Liver (tissue), 9 donors: ENCODE data around the gene SNX33. TPM values are rescaled to one million over a fixed set of nuclear protein-coding genes. Genes with fewer than 3 reads are reported as not detected.

ENCODE experiments used
- DNase-seq: peaks from one replicate; pipeline ENCODE4 v3.0.0-alpha.2; 2017; ENCODE audit warnings: low spot score
- H3K27ac ChIP-seq, 2 donors: one replicate each; pipeline ENCODE4 v1.7.0; 2013; ENCODE audit warnings: inconsistent platforms in 2 of 2, low read length in 2 of 2, control low read depth in 1 of 2, low read depth in 1 of 2, mild to moderate bottlenecking in 1 of 2
- H3K27me3 ChIP-seq, 4 donors: one replicate each; pipeline versions ENCODE4 v1.6.1 to v1.7.0; 2013; ENCODE audit warnings: low read length in 3 of 4, inconsistent platforms in 1 of 4, mild to moderate bottlenecking in 1 of 4, moderate library complexity in 1 of 4; ENCODE audit not compliant: control insufficient read depth in 4 of 4, insufficient read depth in 4 of 4
- H3K36me3 ChIP-seq, 4 donors: one replicate each; pipeline versions ENCODE4 v1.6.1 to v1.7.0; 2013; ENCODE audit warnings: low read length in 3 of 4, mild to moderate bottlenecking in 3 of 4, low read depth in 1 of 4, moderate library complexity in 1 of 4; ENCODE audit not compliant: control insufficient read depth in 4 of 4, insufficient read depth in 3 of 4
- H3K4me1 ChIP-seq, 4 donors: one replicate each; pipeline versions ENCODE4 v1.6.1 to v1.7.0; 2013; ENCODE audit warnings: low read length in 3 of 4, mild to moderate bottlenecking in 3 of 4, moderate library complexity in 1 of 4; ENCODE audit not compliant: control insufficient read depth in 4 of 4, insufficient read depth in 4 of 4
- H3K4me3 ChIP-seq, 3 donors: one replicate each; pipeline versions ENCODE4 v1.6.1 to v1.7.0; 2013; ENCODE audit warnings: low read length in 3 of 3, control low read depth in 1 of 3, low read depth in 1 of 3, mild to moderate bottlenecking in 1 of 3
- H3K9ac ChIP-seq, 2 donors: one replicate each; pipeline ENCODE4 v1.7.0; 2013; ENCODE audit warnings: low read length in 2 of 2, mild to moderate bottlenecking in 2 of 2, moderate library complexity in 2 of 2, control low read depth in 1 of 2, low read depth in 1 of 2
- H3K9me3 ChIP-seq, 4 donors: one replicate each; pipeline versions ENCODE4 v1.6.1 to v1.7.0; 2013; ENCODE audit warnings: low read length in 3 of 4; ENCODE audit not compliant: control insufficient read depth in 4 of 4
- FOXA1 ChIP-seq: IDR thresholded peaks from 2 replicates; pipeline ENCODE4 v1.6.1; 2016; ENCODE audit warnings: antibody characterized with exemption
- FOXA2 ChIP-seq: IDR thresholded peaks from 2 replicates; pipeline ENCODE4 v1.6.1; 2016; ENCODE audit warnings: antibody characterized with exemption
- HNF4A ChIP-seq, 2 donors: conservative IDR thresholded peaks; 2 replicates each; pipeline ENCODE4 v1.6.1; 2016; ENCODE audit warnings: antibody characterized with exemption in 2 of 2, mild to moderate bottlenecking in 2 of 2
- HNF4G ChIP-seq: IDR thresholded peaks from 2 replicates; pipeline ENCODE4 v1.6.1; 2016; ENCODE audit warnings: antibody characterized with exemption
- JUND ChIP-seq, 2 donors: IDR thresholded peaks; 2 replicates each; pipeline ENCODE4 v1.6.1; 2016; ENCODE audit warnings: antibody characterized with exemption in 2 of 2
- NR2F2 ChIP-seq: IDR thresholded peaks from 2 replicates; pipeline ENCODE4 v1.6.1; 2016; ENCODE audit warnings: antibody characterized with exemption
- RAD21 ChIP-seq, 2 donors: IDR thresholded peaks; 2 replicates each; pipeline ENCODE4 v1.6.1; 2016; ENCODE audit warnings: antibody characterized with exemption in 2 of 2, mild to moderate bottlenecking in 2 of 2
- RXRA ChIP-seq, 2 donors: IDR thresholded peaks; 2 replicates each; pipeline ENCODE4 v1.6.1; 2017 to 2018; ENCODE audit warnings: antibody characterized with exemption in 2 of 2, mild to moderate bottlenecking in 1 of 2
- SP1 ChIP-seq: IDR thresholded peaks from 2 replicates; pipeline ENCODE4 v1.6.1; 2018; ENCODE audit warnings: antibody characterized with exemption, mild to moderate bottlenecking
- TAF1 ChIP-seq: conservative IDR thresholded peaks from 2 replicates; pipeline ENCODE4 v1.6.1; 2016; ENCODE audit warnings: antibody characterized with exemption, mild to moderate bottlenecking
- YY1 ChIP-seq: IDR thresholded peaks from 2 replicates; pipeline ENCODE4 v1.6.1; 2016; ENCODE audit warnings: antibody characterized with exemption, mild to moderate bottlenecking
- WGBS: extraction: QIAGEN DNeasy Blood & Tissue Kit; methylation state at CpG from one replicate; pipeline ENCODE4 v1.1.7; 2013; 5-methylcytosine and 5-hydroxymethylcytosine counted together
- polyA plus RNA-seq, 2 donors: library from polyadenylated mRNA; stranded (reverse) in 1 of 2; unstranded in 1 of 2; fragments of 200-250 nt in 1 of 2; fragments of >200 nt in 1 of 2; fragmentation: Nextera tagmentation in 1 of 2; extraction: Ambion mirVana in 1 of 2; gene quantifications; one replicate each; pipeline versions ENCODE4 v1.2.1 to v1.2.3, GENCODE V29; 2013 to 2015
- total RNA-seq, 2 donors: library from RNA; depleted of rRNA; stranded (reverse); fragments of >200 nt; gene quantifications; one replicate each; pipeline ENCODE4 v1.2.3, GENCODE V29; 2014
- TF ChIP-seq, protein P1 (sequence below): IDR thresholded peaks from 2 replicates; pipeline ENCODE4 v1.6.1; 2016; ENCODE audit warnings: antibody characterized with exemption, mild to moderate bottlenecking
- TF ChIP-seq, protein P2 (sequence below): fragments of 150-350 bp; IDR thresholded peaks from 2 replicates; pipeline ENCODE4 v1.5.1; 2017; ENCODE audit warnings: improper control_type of control experiment, low read depth, low read length; ENCODE audit not compliant: missing input control
- TF ChIP-seq, protein P3 (sequence below): IDR thresholded peaks from 2 replicates; pipeline ENCODE4 v1.6.1; 2016; ENCODE audit warnings: antibody characterized with exemption
- TF ChIP-seq, protein P4 (sequence below): IDR thresholded peaks from 2 replicates; pipeline ENCODE4 v1.6.1; 2016; ENCODE audit warnings: antibody characterized with exemption
- TF ChIP-seq, protein P5 (sequence below): IDR thresholded peaks from 2 replicates; pipeline ENCODE4 v1.6.1; 2016; ENCODE audit warnings: antibody characterized with exemption
- donor health status: healthy.
- donor health status: healthy.
- donor health status: healthy.
- donor health status: healthy.
- donor health status: healthy.

The SNX33 gene
- total and polyA plus RNA-seq, 4 donors, result 7.1 to 10.8 (median 9.1) TPM

DNA sequence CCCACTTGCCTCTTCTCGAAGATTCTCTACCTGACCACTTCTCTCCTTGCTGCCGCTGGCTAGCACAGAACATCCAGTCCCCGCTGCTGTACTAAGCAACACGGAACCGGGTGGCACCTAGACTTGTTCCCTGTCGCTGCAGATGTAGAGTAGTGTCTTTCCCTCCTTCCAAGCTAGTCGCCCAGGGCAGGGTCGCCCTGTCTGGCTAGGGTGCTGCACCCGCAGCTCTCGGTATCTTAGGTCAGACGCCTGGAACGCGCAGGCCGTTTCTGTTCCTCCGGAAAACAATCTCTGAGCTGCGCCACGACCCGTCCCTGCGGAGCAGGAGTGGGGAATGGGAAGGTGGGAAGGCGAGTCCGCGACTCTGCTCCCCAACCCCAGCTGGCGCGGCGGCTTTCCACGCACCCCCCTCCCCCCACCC is 758 bp upstream of the SNX33 start:
- Histone ChIP-seq H3K4me1 (peaks cover 20 to 48% (median 40%) of the 10 kb centered on the region in 4 donors), H3K9ac (peak overlapping the region; percentile 55 to 70), H3K27ac (peak overlapping the region; percentile 96 to 99), H3K36me3 (peaks cover 0 to 3% (median 1%) of the 10 kb centered on the region in 4 donors), H3K9me3 (no peaks in the 10 kb centered on the region), H3K4me3 (peak overlapping the region; percentile 81 to 91 (median 91)), H3K27me3 (no peaks in the 10 kb centered on the region)
- DNase-seq, result no peak
- TF ChIP-seq YY1 (no peak), NR2F2 (peak; percentile 13), SP1 (peak; percentile 5), TAF1 (no peak), RXRA (IDR thresholded peaks at IDR 0.05) (no peak), FOXA2 (no peak)
- TF ChIP-seq, protein P1, sequence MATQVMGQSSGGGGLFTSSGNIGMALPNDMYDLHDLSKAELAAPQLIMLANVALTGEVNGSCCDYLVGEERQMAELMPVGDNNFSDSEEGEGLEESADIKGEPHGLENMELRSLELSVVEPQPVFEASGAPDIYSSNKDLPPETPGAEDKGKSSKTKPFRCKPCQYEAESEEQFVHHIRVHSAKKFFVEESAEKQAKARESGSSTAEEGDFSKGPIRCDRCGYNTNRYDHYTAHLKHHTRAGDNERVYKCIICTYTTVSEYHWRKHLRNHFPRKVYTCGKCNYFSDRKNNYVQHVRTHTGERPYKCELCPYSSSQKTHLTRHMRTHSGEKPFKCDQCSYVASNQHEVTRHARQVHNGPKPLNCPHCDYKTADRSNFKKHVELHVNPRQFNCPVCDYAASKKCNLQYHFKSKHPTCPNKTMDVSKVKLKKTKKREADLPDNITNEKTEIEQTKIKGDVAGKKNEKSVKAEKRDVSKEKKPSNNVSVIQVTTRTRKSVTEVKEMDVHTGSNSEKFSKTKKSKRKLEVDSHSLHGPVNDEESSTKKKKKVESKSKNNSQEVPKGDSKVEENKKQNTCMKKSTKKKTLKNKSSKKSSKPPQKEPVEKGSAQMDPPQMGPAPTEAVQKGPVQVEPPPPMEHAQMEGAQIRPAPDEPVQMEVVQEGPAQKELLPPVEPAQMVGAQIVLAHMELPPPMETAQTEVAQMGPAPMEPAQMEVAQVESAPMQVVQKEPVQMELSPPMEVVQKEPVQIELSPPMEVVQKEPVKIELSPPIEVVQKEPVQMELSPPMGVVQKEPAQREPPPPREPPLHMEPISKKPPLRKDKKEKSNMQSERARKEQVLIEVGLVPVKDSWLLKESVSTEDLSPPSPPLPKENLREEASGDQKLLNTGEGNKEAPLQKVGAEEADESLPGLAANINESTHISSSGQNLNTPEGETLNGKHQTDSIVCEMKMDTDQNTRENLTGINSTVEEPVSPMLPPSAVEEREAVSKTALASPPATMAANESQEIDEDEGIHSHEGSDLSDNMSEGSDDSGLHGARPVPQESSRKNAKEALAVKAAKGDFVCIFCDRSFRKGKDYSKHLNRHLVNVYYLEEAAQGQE, result peak; percentile 9
- TF ChIP-seq, protein P2, sequence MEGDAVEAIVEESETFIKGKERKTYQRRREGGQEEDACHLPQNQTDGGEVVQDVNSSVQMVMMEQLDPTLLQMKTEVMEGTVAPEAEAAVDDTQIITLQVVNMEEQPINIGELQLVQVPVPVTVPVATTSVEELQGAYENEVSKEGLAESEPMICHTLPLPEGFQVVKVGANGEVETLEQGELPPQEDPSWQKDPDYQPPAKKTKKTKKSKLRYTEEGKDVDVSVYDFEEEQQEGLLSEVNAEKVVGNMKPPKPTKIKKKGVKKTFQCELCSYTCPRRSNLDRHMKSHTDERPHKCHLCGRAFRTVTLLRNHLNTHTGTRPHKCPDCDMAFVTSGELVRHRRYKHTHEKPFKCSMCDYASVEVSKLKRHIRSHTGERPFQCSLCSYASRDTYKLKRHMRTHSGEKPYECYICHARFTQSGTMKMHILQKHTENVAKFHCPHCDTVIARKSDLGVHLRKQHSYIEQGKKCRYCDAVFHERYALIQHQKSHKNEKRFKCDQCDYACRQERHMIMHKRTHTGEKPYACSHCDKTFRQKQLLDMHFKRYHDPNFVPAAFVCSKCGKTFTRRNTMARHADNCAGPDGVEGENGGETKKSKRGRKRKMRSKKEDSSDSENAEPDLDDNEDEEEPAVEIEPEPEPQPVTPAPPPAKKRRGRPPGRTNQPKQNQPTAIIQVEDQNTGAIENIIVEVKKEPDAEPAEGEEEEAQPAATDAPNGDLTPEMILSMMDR, result no peak
- WGBS, result 1% methylated on average over 26 of the region's 26 CpGs

DNA sequence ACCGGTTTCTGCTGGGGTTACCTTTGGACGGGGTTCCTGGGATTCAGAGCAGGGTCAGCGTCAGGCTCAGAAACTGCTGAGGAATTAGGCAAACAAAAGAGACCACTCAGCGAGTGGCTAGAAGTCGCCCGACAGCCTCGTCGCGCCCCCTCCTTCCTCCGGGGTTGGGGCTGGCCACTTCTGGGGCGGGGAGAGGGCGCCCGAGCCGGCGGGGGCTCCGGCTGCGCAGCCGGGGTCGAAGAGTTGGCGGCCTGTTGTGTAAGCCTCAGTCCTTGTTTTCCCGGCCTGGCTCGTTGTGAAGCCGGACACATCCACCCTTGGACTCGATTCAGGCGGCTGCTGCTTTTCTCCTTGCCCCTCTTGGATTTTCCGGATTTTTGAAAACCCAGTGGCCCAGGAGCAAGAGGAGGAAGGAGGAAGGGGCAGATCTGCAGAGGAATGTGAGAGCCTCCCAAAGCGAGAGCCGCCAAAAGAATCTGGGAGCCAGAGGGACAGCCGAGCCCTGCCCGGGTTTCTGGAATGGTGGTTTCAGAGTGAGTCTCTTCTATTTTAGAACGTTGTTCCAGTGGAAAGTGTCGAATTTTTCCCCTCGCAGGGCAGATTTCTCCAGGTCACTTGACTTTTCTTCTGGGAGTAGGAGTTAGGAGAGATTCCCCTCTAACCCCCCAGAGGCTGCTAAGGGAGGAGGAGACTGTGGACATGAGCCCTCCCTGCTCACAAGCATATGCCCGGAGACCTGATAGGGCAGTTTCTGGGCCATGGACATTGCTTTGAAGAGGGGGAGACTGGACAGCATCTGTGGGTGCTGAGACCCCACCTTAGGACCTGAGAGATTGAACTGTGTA is 666 bp downstream of the SNX33 start:
- Histone ChIP-seq H3K36me3 (peaks cover 0 to 3% (median 1%) of the 10 kb centered on the region in 4 donors), H3K4me1 (peaks cover 20 to 56% (median 46%) of the 10 kb centered on the region in 4 donors), H3K27ac (peak overlapping the region; percentile 96 to 99), H3K4me3 (peak overlapping the region; percentile 81 to 91 (median 91)), H3K9me3 (no peaks in the 10 kb centered on the region), H3K27me3 (no peaks in the 10 kb centered on the region), H3K9ac (peak overlapping the region; percentile 55 to 61)
- peak; percentile 54 for DNase-seq
- 5% methylated on average over 34 of the region's 34 CpGs for WGBS
- TF ChIP-seq, protein P3, sequence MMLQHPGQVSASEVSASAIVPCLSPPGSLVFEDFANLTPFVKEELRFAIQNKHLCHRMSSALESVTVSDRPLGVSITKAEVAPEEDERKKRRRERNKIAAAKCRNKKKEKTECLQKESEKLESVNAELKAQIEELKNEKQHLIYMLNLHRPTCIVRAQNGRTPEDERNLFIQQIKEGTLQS, result no peak
- no peak for TF ChIP-seq HNF4A (conservative IDR thresholded peaks at IDR 0.05)
- no peak for TF ChIP-seq FOXA1
- TF ChIP-seq, protein P4, sequence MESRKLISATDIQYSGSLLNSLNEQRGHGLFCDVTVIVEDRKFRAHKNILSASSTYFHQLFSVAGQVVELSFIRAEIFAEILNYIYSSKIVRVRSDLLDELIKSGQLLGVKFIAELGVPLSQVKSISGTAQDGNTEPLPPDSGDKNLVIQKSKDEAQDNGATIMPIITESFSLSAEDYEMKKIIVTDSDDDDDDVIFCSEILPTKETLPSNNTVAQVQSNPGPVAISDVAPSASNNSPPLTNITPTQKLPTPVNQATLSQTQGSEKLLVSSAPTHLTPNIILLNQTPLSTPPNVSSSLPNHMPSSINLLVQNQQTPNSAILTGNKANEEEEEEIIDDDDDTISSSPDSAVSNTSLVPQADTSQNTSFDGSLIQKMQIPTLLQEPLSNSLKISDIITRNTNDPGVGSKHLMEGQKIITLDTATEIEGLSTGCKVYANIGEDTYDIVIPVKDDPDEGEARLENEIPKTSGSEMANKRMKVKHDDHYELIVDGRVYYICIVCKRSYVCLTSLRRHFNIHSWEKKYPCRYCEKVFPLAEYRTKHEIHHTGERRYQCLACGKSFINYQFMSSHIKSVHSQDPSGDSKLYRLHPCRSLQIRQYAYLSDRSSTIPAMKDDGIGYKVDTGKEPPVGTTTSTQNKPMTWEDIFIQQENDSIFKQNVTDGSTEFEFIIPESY, result no peak
- no peak for TF ChIP-seq JUND (IDR thresholded peaks at IDR 0.05)
- peak; percentile 8 for TF ChIP-seq YY1
- no peak for TF ChIP-seq NR2F2
- TF ChIP-seq HNF4G, result no peak
- TF ChIP-seq, protein P2, result no peak
- TF ChIP-seq, protein P5, sequence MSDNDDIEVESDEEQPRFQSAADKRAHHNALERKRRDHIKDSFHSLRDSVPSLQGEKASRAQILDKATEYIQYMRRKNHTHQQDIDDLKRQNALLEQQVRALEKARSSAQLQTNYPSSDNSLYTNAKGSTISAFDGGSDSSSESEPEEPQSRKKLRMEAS, result no peak
- TF ChIP-seq TAF1, result peak; percentile 44
- TF ChIP-seq, protein P1, result no peak
- no peak for TF ChIP-seq RAD21 (IDR thresholded peaks at IDR 0.05)
- TF ChIP-seq RXRA (IDR thresholded peaks at IDR 0.05), result no peak
- TF ChIP-seq SP1, result no peak
- no peak for TF ChIP-seq FOXA2
